AG09319 (cell line): ENCODE data around the gene SPINDOC.

ENCODE experiments used
- DNase-seq: peaks from one replicate; pipeline ENCODE4 v3.0.0-alpha.2; 2010; ENCODE audit warnings: low read depth; ENCODE audit errors: extremely low read depth
- CTCF ChIP-seq: IDR thresholded peaks from 2 replicates; pipeline ENCODE4 v1.5.1; 2011; ENCODE audit warnings: low read depth, mild to moderate bottlenecking, inconsistent platforms, low read length, moderate library complexity

The SPINDOC gene

GRCh38 chr11:63841554-63841953, 28.3 kb downstream of the SPINDOC start:
- no peak for DNase-seq
- TF ChIP-seq CTCF, result no peak

GRCh38 chr11:63843041-63843440, 29.8 kb downstream of the SPINDOC start:
- no peak for DNase-seq
- no peak for TF ChIP-seq CTCF

- DNase-seq, result no peak
- no peak for TF ChIP-seq CTCF
Measured at GRCh38 chr11:63844836-63845235, 31.6 kb downstream of the SPINDOC start.

GRCh38 chr11:63845303-63845702, 32.0 kb downstream of the SPINDOC start:
- TF ChIP-seq CTCF, result no peak
- no peak for DNase-seq

GRCh38 chr11:63845911-63846310, 32.7 kb downstream of the SPINDOC start:
- TF ChIP-seq CTCF, result no peak
- no peak for DNase-seq

- no peak for TF ChIP-seq CTCF
- no peak for DNase-seq
Measured at GRCh38 chr11:63846897-63847296, 33.6 kb downstream of the SPINDOC start.

GRCh38 chr11:63847363-63847762, 34.1 kb downstream of the SPINDOC start:
- no peak for DNase-seq
- TF ChIP-seq CTCF, result no peak
